KG1 (cell line): ENCODE data around the gene LIN37.

Source experiments
- DNase-seq: peaks from one replicate; lab custom pipeline; 2025; lab: John Stamatoyannopoulos, UW

The LIN37 gene

GRCh38 chr19:35775046-35775297, 26.6 kb downstream of the LIN37 start:
- DNase-seq = no peak

GRCh38 chr19:35775298-35776101, 27.1 kb downstream of the LIN37 start, which contains the start of gene ARHGAP33:
Gene ARHGAP33, plus strand, starts transcription at chr19:35775564. Its CDS starts 95 bp downstream, at chr19:35775659.
- peak; percentile 97 for DNase-seq

GRCh38 chr19:35776102-35776788, 27.9 kb downstream of the LIN37 start:
- DNase-seq = no peak

- no peak for DNase-seq
These were observed 28.9 kb downstream of the LIN37 start for GRCh38 chr19:35777086-35777841.

- no peak for DNase-seq
These were observed 29.6 kb downstream of the LIN37 start for GRCh38 chr19:35777961-35778360.

- no peak for DNase-seq
These were observed 30.7 kb downstream of the LIN37 start for GRCh38 chr19:35779033-35779432.

GRCh38 chr19:35780058-35780457, 31.7 kb downstream of the LIN37 start:
- no peak for DNase-seq

- no peak for DNase-seq
These were observed 32.3 kb downstream of the LIN37 start for GRCh38 chr19:35780717-35781116.

- no peak for DNase-seq
These were observed 33.3 kb downstream of the LIN37 start for GRCh38 chr19:35781650-35782049.

GRCh38 chr19:35782589-35782988, 34.2 kb downstream of the LIN37 start:
- no peak for DNase-seq

GRCh38 chr19:35783469-35784434, 35.4 kb downstream of the LIN37 start:
- no peak for DNase-seq

- no peak for DNase-seq
These were observed 36.3 kb downstream of the LIN37 start for GRCh38 chr19:35784503-35785338.

GRCh38 chr19:35785339-35785627, 36.9 kb downstream of the LIN37 start:
- DNase-seq = no peak

- no peak for DNase-seq
These were observed 38.2 kb downstream of the LIN37 start for GRCh38 chr19:35786299-35787160.

- no peak for DNase-seq
These were observed 38.9 kb downstream of the LIN37 start for GRCh38 chr19:35787227-35787799.

- DNase-seq = no peak
These were observed 40.0 kb downstream of the LIN37 start for GRCh38 chr19:35788205-35788960.

- DNase-seq = no peak
These were observed 41.0 kb downstream of the LIN37 start for GRCh38 chr19:35789195-35789977.
